ENCODE results near the gene ASB8.
"Not testable (repeated sequence)": the region's sequence is repeated elsewhere in the genome, so short reads cannot be mapped to it uniquely, and the experiment has no call there.

ASB8 gene

DNA sequence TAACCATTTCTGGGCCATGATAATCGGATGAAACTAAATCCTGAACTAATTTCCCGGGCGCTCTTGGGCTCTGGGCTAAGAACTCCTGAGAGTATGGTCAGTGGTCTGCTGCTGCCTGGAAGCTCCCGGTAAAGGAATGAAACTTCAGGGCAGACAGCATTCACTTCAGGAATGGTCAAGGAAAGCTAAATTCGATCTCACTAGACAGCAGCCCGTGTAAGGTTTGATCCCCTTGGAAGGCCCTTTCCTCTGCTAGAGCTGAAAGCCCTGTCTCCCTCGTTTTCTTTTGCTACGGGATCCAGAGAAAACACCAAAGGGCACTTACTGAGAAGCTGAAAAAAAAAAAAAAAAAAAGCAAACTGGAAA is 680 bp downstream of the ASB8 start:
- no peak for DNase-seq (ENCODE audit: extremely low read depth, low read depth)
- TF ChIP-seq, protein P1, sequence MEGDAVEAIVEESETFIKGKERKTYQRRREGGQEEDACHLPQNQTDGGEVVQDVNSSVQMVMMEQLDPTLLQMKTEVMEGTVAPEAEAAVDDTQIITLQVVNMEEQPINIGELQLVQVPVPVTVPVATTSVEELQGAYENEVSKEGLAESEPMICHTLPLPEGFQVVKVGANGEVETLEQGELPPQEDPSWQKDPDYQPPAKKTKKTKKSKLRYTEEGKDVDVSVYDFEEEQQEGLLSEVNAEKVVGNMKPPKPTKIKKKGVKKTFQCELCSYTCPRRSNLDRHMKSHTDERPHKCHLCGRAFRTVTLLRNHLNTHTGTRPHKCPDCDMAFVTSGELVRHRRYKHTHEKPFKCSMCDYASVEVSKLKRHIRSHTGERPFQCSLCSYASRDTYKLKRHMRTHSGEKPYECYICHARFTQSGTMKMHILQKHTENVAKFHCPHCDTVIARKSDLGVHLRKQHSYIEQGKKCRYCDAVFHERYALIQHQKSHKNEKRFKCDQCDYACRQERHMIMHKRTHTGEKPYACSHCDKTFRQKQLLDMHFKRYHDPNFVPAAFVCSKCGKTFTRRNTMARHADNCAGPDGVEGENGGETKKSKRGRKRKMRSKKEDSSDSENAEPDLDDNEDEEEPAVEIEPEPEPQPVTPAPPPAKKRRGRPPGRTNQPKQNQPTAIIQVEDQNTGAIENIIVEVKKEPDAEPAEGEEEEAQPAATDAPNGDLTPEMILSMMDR (IDR thresholded peaks at IDR 0.05; ENCODE audit: low read depth, low read length), result no peak

DNA sequence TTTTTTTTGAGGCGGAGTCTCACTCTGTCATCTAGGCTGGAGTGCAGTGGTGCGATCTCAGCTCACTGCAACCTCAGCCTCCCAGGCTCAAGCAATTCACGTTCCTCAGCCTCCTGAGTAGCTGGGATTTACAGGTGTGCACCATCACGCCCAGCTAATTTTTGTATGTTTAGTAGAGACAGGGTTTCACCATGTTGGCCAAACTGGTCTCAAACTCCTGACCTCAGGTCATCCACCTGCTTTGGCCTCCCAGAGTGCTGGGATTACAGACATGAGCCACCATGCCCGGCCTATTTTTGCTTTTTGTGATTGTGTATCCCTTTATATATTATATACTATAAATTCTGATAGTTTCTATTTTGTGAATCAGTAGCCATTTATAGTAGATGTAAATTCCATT is 1.5 kb downstream of the ASB8 start:
- not testable (repeated sequence) for DNase-seq (ENCODE audit: extremely low read depth, low read depth)

DNA sequence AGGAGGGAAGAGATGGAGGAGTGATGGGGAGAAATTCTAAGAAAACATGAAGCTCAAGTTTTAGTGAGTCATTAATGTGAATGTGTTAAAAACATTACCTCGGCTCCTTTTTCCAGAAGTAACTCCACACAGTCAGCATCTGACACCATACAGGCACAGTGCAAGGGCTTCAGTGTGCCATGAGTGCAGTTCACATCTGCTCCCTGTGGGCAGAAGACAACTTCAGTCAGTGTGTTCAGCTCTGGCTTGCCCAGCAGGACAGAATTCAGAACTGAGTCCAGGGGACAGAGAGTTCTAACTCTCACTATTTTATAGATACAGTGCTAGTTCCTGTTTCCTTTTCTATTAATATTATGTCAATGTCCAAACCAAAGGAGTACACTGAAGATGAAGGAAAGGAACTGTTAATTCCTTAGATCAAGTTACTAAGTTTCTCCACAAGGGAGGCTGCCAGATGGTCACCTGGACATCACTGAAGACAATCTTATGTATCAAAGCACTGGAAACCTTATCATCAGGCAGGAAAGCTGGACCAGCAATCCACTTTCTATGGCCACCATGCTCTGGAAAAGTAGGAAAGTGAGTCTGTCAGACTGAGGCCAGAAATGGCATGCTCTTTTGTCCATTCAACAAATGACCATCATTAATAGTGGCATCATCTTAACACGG is 6.1 kb downstream of the ASB8 start:
- TF ChIP-seq, protein P1 (IDR thresholded peaks at IDR 0.05; ENCODE audit: low read depth, low read length), result no peak
- no peak for DNase-seq (ENCODE audit: extremely low read depth, low read depth)

DNA sequence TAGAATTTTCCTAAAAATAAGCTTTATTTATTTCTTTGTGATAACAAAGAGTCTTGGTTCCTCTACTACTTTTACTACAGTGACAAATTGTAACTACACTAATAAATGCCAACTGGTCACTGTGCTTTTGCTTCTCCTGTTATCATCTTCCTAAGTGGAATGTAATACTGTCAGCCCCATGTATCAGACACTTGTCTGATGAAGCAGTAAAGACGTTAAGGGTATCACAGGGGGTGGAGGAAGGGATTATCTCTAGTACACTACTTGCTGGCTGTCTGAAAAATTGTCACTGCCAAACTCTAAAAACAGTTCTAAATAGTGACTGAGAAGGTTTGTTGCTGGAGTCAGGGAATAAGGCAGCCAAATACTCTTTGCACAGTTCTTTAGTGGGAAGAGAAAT is 11.3 kb downstream of the ASB8 start:
- TF ChIP-seq, protein P1 (IDR thresholded peaks at IDR 0.05; ENCODE audit: low read depth, low read length), result no peak
- no peak for DNase-seq (ENCODE audit: extremely low read depth, low read depth)

DNA sequence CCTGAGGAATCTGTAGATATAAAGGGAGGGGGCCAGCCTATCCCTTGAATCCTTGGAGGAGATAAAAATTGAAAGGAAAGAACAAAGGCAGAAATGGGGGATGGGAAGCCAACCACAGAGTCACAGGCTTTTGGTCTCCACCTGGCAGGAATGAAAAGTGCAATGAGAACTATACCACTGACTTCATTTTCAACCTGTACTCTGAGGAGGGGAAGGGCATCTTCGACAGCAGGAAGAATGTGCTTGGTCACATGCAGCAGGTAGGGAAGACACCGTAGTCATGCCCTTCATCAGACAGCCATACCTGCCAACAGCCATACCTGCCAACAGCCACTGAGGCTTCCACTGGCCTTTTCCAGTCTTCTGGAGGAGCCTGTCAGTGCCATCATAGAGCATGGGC is 13.4 kb downstream of the ASB8 start:
- no peak for DNase-seq (ENCODE audit: extremely low read depth, low read depth)
- TF ChIP-seq, protein P1 (IDR thresholded peaks at IDR 0.05; ENCODE audit: low read depth, low read length), result no peak

DNA sequence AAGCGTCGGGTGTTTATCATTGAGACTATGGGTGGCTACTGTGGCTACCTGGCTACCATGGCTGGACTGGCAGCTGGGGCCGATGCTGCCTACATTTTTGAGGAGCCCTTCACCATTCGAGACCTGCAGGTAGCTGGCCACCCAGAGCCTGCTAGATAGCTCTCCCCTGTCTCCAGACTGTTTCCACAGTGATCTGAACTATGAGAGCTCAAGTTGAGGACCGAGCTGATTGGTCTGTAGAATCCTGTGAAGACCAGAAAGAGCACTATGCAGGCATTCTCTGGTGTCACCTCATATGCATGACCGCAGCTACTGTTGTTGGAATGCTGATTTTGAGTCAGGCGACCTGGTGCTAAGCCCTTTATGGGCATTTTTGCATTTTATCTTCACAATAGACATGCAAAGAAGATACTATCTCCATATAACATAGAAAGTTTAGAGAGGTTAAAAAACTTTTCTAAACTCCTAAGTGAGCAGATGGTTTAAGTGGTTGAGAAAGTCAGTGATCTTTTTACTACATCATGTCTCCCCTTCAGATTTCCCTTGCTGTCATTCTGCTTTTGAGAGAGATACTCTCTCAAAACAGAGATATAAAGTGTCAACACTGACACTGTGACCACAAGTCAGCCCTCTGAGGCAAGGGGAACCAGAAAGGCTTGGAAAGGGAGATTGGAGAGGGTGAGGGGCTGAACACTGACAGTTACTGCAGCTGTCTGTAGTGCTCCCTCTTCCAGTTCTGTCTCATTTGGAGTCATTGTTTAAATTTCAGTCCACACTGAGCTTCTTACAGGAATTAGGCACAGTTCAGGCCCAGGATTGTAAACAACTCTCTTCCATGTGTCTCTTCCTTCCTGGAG is 14.3 kb downstream of the ASB8 start:
- TF ChIP-seq, protein P1 (IDR thresholded peaks at IDR 0.05; ENCODE audit: low read depth, low read length), result no peak
- no peak for DNase-seq (ENCODE audit: extremely low read depth, low read depth)

DNA sequence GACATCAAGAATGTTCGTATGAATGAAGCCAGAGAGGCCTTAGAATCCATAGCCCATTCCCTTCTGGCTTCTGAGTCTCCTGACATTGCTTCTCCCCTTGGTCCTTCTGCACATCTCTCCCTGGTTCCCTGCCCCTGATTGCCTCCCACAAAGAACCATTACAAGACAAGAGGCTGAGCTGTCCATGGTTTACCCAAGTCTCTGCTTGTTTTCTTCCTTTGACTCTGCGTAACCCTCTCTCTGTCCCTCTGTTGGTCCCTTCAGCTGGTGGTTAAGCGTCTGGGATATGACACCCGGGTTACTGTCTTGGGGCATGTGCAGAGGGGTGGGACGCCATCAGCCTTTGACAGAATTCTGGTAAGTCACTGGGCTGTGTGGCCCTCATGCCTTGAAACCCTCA is 22.3 kb downstream of the ASB8 start:
- TF ChIP-seq, protein P1 (IDR thresholded peaks at IDR 0.05; ENCODE audit: low read depth, low read length), result no peak
- DNase-seq (ENCODE audit: extremely low read depth, low read depth), result no peak

Measured in AG09319 (cell line).